Esophagus (tissue), 2 donors: ENCODE measurements around the gene DPP6. TPM values are rescaled to one million over a fixed set of nuclear protein-coding genes. Genes with fewer than 3 reads are reported as not detected.

Source experiments
- H3K27ac ChIP-seq, 2 donors: one replicate each; pipeline ENCODE4 v1.5.1; 2013; ENCODE audit warnings: low read depth in 2 of 2, mild to moderate bottlenecking in 2 of 2, inconsistent platforms in 1 of 2, low read length in 1 of 2, moderate library complexity in 1 of 2
- H3K27me3 ChIP-seq, 2 donors: one replicate each; pipeline ENCODE4 v1.6.1; 2013; ENCODE audit warnings: low read length in 2 of 2, control low read depth in 1 of 2, mild to moderate bottlenecking in 1 of 2; ENCODE audit not compliant: insufficient read depth in 2 of 2, control insufficient read depth in 1 of 2
- H3K36me3 ChIP-seq, 2 donors: one replicate each; pipeline ENCODE4 v1.6.1; 2013; ENCODE audit warnings: low read length in 1 of 2; ENCODE audit not compliant: control insufficient read depth in 2 of 2, insufficient read depth in 2 of 2
- H3K4me1 ChIP-seq, 2 donors: one replicate each; pipeline ENCODE4 v1.6.1; 2013; ENCODE audit warnings: low read length in 1 of 2; ENCODE audit not compliant: control insufficient read depth in 2 of 2, insufficient read depth in 2 of 2
- H3K4me3 ChIP-seq, 2 donors: one replicate each; pipeline ENCODE4 v1.5.1; 2013; ENCODE audit warnings: low read length in 2 of 2, mild to moderate bottlenecking in 2 of 2, low read depth in 1 of 2, moderate library complexity in 1 of 2
- H3K9me3 ChIP-seq, 2 donors: one replicate each; pipeline ENCODE4 v1.6.1; 2013; ENCODE audit warnings: mild to moderate bottlenecking in 2 of 2, low read depth in 1 of 2, low read length in 1 of 2, moderate library complexity in 1 of 2; ENCODE audit not compliant: control insufficient read depth in 2 of 2, insufficient read depth in 1 of 2
- WGBS, 2 donors: extraction: QIAGEN DNeasy Blood & Tissue Kit; methylation state at CpG; one replicate each; pipeline ENCODE4 v1.1.7; 2013; 5-methylcytosine and 5-hydroxymethylcytosine counted together
- polyA plus RNA-seq, 2 donors: library from polyadenylated mRNA; stranded (reverse); fragments of 200-250 nt; gene quantifications; one replicate each; pipeline ENCODE4 v1.2.3, GENCODE V29; 2013
- donor health status: healthy with polysubstance abuse.
- donor health status: Bipolar disorder and iron deficiency.

DPP6 gene
- polyA plus RNA-seq, 2 donors = 0.24 to 0.60 TPM

- Histone ChIP-seq H3K36me3 (no peaks in the 10 kb centered on the region), H3K4me1 (no peaks in the 10 kb centered on the region), H3K9me3 (peaks cover 2 to 7% of the 10 kb centered on the region in 2 donors), H3K4me3 (no peak overlapping the region), H3K27ac (no peak overlapping the region), H3K27me3 (no peaks in the 10 kb centered on the region)
- 85 to 86% methylated on average over 2 of the region's 2 CpGs for WGBS, 2 donors
These were observed 342.6 kb downstream of the DPP6 start for GRCh38 chr7:154394804-154395203.

- Histone ChIP-seq H3K36me3 (no peaks in the 10 kb centered on the region), H3K9me3 (peaks cover 3 to 6% of the 10 kb centered on the region in 2 donors), H3K4me1 (no peaks in the 10 kb centered on the region), H3K4me3 (no peak overlapping the region), H3K27me3 (no peaks in the 10 kb centered on the region), H3K27ac (no peak overlapping the region)
- WGBS, 2 donors = 86 to 92% methylated on average over 8 of the region's 8 CpGs
These were observed 354.1 kb downstream of the DPP6 start for GRCh38 chr7:154406312-154406711.

GRCh38 chr7:154409703-154410311 is 357.6 kb downstream of the DPP6 start:
- Histone ChIP-seq H3K9me3 (peaks cover 3% of the 10 kb centered on the region in 2 donors), H3K4me3 (no peak overlapping the region), H3K27ac (no peak overlapping the region), H3K27me3 (no peaks in the 10 kb centered on the region), H3K4me1 (no peaks in the 10 kb centered on the region), H3K36me3 (no peaks in the 10 kb centered on the region)
- 45% methylated on average over 5 of the region's 5 CpGs for WGBS, 2 donors

GRCh38 chr7:154412105-154412504 is 359.9 kb downstream of the DPP6 start:
- Histone ChIP-seq H3K27ac (no peak overlapping the region), H3K4me3 (no peak overlapping the region)
- WGBS, 2 donors = 65 to 75% methylated on average over 2 of the region's 2 CpGs

GRCh38 chr7:154415709-154416399 is 363.7 kb downstream of the DPP6 start:
- H3K4me3 ChIP-seq = no peak overlapping the region
- H3K27me3 ChIP-seq = no peaks in the 10 kb centered on the region
- no peak overlapping the region for H3K27ac ChIP-seq
- H3K36me3 ChIP-seq = no peaks in the 10 kb centered on the region
- H3K9me3 ChIP-seq = peaks cover 2 to 9% of the 10 kb centered on the region in 2 donors
- H3K4me1 ChIP-seq = no peaks in the 10 kb centered on the region
- 80 to 83% methylated on average over 6 of the region's 6 CpGs for WGBS, 2 donors

More at GRCh38 chr7:154412105-154412504, 359.9 kb downstream of the DPP6 start:
- Histone ChIP-seq H3K9me3 (peaks cover 0 to 7% of the 10 kb centered on the region in 2 donors), H3K27me3 (no peaks in the 10 kb centered on the region), H3K4me1 (no peaks in the 10 kb centered on the region), H3K36me3 (no peaks in the 10 kb centered on the region)

- Histone ChIP-seq H3K27me3 (no peaks in the 10 kb centered on the region), H3K27ac (no peak overlapping the region), H3K9me3 (peaks cover 2 to 9% of the 10 kb centered on the region in 2 donors), H3K4me3 (no peak overlapping the region), H3K36me3 (no peaks in the 10 kb centered on the region), H3K4me1 (no peaks in the 10 kb centered on the region)
- 46 to 48% methylated on average over 6 of the region's 6 CpGs for WGBS, 2 donors
These were observed 364.5 kb downstream of the DPP6 start for GRCh38 chr7:154416714-154417113.

- H3K4me1 ChIP-seq = no peaks in the 10 kb centered on the region
- H3K4me3 ChIP-seq = no peak overlapping the region
- 77 to 78% methylated on average over 10 of the region's 10 CpGs for WGBS, 2 donors
These were observed 367.1 kb downstream of the DPP6 start for GRCh38 chr7:154419344-154419743.

GRCh38 chr7:154423231-154423630 is 371.0 kb downstream of the DPP6 start:
- Histone ChIP-seq H3K4me3 (no peak overlapping the region), H3K4me1 (no peaks in the 10 kb centered on the region), H3K36me3 (no peaks in the 10 kb centered on the region), H3K27me3 (no peaks in the 10 kb centered on the region), H3K27ac (no peak overlapping the region), H3K9me3 (peaks cover 2% of the 10 kb centered on the region in 2 donors)
- WGBS, 2 donors = 21 to 23% methylated on average over 4 of the region's 4 CpGs

More at GRCh38 chr7:154419344-154419743, 367.1 kb downstream of the DPP6 start:
- H3K27ac ChIP-seq = no peak overlapping the region
- no peaks in the 10 kb centered on the region for H3K36me3 ChIP-seq
- H3K27me3 ChIP-seq = no peaks in the 10 kb centered on the region
- peaks cover 2 to 9% of the 10 kb centered on the region in 2 donors for H3K9me3 ChIP-seq

- H3K27ac ChIP-seq = no peak overlapping the region
- no peaks in the 10 kb centered on the region for H3K36me3 ChIP-seq
- peaks cover 2 to 4% of the 10 kb centered on the region in 2 donors for H3K9me3 ChIP-seq
- H3K27me3 ChIP-seq = no peaks in the 10 kb centered on the region
- 55 to 64% methylated on average over 8 of the region's 8 CpGs for WGBS, 2 donors
- no peaks in the 10 kb centered on the region for H3K4me1 ChIP-seq
- no peak overlapping the region for H3K4me3 ChIP-seq
These were observed 372.2 kb downstream of the DPP6 start for GRCh38 chr7:154424350-154424749.

GRCh38 chr7:154425271-154425670 is 373.1 kb downstream of the DPP6 start:
- H3K9me3 ChIP-seq = peaks cover 0 to 7% of the 10 kb centered on the region in 2 donors
- no peaks in the 10 kb centered on the region for H3K36me3 ChIP-seq
- 56 to 74% methylated on average over 2 of the region's 2 CpGs for WGBS, 2 donors
- no peaks in the 10 kb centered on the region for H3K27me3 ChIP-seq
- no peak overlapping the region for H3K4me3 ChIP-seq
- H3K4me1 ChIP-seq = no peaks in the 10 kb centered on the region
- no peak overlapping the region for H3K27ac ChIP-seq
